Lung (tissue), 12 donors: ENCODE data around the gene LIN9. TPM values are rescaled to one million over a fixed set of nuclear protein-coding genes. Genes with fewer than 3 reads are reported as not detected.

Experiments
- ATAC-seq: fragments of 200-7000 bp; cut with Tn5 transposase; one replicate; pipeline ENCODE4 v1.9.1; 2020; ENCODE audit warnings: moderate number of reproducible peaks; ENCODE audit not compliant: insufficient read depth, low FRiP score
- DNase-seq, 3 donors: peaks; one replicate each; pipeline ENCODE4 v3.0.0-alpha.2; 2013 to 2017
- H3K27ac ChIP-seq, 2 donors: one replicate each; pipeline ENCODE4 v1.5.1; 2013; ENCODE audit warnings: mild to moderate bottlenecking in 2 of 2, moderate library complexity in 2 of 2, control low read depth in 1 of 2, inconsistent platforms in 1 of 2, low read depth in 1 of 2, low read length in 1 of 2
- H3K27me3 ChIP-seq, 3 donors: one replicate each; pipeline ENCODE4 v1.5.1; 2013; ENCODE audit warnings: low read length in 2 of 3; ENCODE audit not compliant: control insufficient read depth in 3 of 3, insufficient read depth in 3 of 3
- H3K36me3 ChIP-seq, 4 donors: one replicate each; pipeline ENCODE4 v1.5.1; 2013; ENCODE audit warnings: low read length in 4 of 4, mild to moderate bottlenecking in 1 of 4, moderate library complexity in 1 of 4; ENCODE audit not compliant: control insufficient read depth in 4 of 4, insufficient read depth in 4 of 4
- H3K4me1 ChIP-seq, 5 donors: one replicate each; pipeline ENCODE4 v1.5.1; 2013; ENCODE audit warnings: low read length in 5 of 5, mild to moderate bottlenecking in 2 of 5, moderate library complexity in 1 of 5; ENCODE audit not compliant: control insufficient read depth in 5 of 5, insufficient read depth in 5 of 5
- H3K4me3 ChIP-seq: one replicate; pipeline ENCODE4 v1.5.1; 2013; ENCODE audit warnings: mild to moderate bottlenecking, control low read depth, moderate library complexity
- H3K9ac ChIP-seq, 2 donors: one replicate each; pipeline ENCODE4 v1.5.1; 2013; ENCODE audit warnings: low read length in 2 of 2, control low read depth in 1 of 2; ENCODE audit not compliant: insufficient read depth in 1 of 2
- H3K9me3 ChIP-seq, 4 donors: one replicate each; pipeline ENCODE4 v1.5.1; 2013; ENCODE audit warnings: low read length in 3 of 4, mild to moderate bottlenecking in 1 of 4, moderate library complexity in 1 of 4; ENCODE audit not compliant: control insufficient read depth in 4 of 4, insufficient read depth in 3 of 4
- WGBS, 2 donors: extraction: QIAGEN DNeasy Blood & Tissue Kit; methylation state at CpG; one replicate each; pipeline ENCODE4 v1.1.7; 2013; 5-methylcytosine and 5-hydroxymethylcytosine counted together
- polyA plus RNA-seq, 2 donors: library from polyadenylated mRNA; stranded (reverse); fragments of 200-250 nt; gene quantifications; one replicate each; pipeline ENCODE4 v1.2.1, GENCODE V29; 2013
- total RNA-seq, 2 donors: library from RNA; depleted of rRNA in 1 of 2; stranded (reverse); fragments of >200 nt in 1 of 2; gene quantifications; one replicate each; pipeline ENCODE4 v1.2.1, GENCODE V29; 2014 to 2021
- TF ChIP-seq, protein P1 (sequence below): IDR thresholded peaks from 2 replicates; pipeline ENCODE4 v1.5.1; 2012; ENCODE audit warnings: mild to moderate bottlenecking; ENCODE audit errors: control extremely low read depth, extremely low read depth
- donor health status: control.
- donor health status: control.
- donor health status: Bipolar disorder and iron deficiency.
- donor health status: healthy.
- donor health status: DM: yes; HTN: yes; CAD: no.

The LIN9 gene
- total and polyA plus RNA-seq, 4 donors = 1.4 to 9.7 (median 2.4) TPM

DNA sequence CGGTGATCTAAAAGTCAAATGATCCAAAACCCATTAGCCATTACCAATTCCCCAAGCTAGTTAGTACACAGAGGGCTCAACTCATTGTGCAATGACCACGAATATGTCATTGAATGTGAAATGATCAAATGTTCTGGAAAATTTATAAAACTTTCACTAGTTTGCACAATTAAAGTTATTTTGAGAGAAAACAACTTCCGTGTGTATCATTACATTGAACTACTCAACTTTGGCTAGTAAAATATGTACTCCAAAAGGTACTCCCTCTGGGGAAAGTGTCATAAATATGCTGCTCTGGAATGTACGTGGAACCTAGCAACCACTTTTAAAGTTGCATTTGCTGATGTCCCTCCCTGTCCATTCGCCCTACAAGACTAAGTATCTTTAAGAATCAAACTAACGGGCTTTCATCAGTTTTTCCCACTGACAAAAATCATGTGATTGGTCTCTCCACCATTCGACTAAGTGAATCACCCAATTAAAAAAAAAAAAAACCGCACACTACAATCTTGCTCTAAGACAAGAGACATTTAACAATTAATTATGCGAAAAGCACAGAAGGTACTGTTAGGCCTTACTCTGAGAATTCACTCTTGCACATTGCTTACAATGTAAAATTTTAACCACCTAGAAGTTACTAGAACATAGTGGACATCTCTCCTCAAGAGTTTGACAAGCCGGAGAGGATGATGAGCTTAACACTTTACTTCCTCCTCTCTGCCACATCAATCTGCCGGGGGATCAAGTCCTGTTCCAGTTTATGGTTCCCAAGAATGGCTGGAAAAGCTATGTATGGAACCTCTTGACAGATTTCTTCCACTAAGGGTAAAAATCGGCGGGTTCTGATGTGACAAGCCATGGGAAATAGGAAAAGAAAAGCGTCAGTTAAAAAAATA is 123.6 kb downstream of the LIN9 start:
- WGBS, 2 donors = 30 to 41% methylated on average over 14 of the region's 14 CpGs
- no peaks in the 10 kb centered on the region for H3K9me3 ChIP-seq
- peaks cover 5 to 14% (median 9%) of the 10 kb centered on the region in 5 donors for H3K4me1 ChIP-seq
- peaks cover 0 to 4% (median 2%) of the 10 kb centered on the region in 4 donors for H3K36me3 ChIP-seq
- no peaks in the 10 kb centered on the region for H3K27me3 ChIP-seq
- ATAC-seq = no peak
- TF ChIP-seq, protein P1, sequence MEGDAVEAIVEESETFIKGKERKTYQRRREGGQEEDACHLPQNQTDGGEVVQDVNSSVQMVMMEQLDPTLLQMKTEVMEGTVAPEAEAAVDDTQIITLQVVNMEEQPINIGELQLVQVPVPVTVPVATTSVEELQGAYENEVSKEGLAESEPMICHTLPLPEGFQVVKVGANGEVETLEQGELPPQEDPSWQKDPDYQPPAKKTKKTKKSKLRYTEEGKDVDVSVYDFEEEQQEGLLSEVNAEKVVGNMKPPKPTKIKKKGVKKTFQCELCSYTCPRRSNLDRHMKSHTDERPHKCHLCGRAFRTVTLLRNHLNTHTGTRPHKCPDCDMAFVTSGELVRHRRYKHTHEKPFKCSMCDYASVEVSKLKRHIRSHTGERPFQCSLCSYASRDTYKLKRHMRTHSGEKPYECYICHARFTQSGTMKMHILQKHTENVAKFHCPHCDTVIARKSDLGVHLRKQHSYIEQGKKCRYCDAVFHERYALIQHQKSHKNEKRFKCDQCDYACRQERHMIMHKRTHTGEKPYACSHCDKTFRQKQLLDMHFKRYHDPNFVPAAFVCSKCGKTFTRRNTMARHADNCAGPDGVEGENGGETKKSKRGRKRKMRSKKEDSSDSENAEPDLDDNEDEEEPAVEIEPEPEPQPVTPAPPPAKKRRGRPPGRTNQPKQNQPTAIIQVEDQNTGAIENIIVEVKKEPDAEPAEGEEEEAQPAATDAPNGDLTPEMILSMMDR = no peak
- peak in 2 of 3 donors; percentile 6 to 16 for DNase-seq
- peak overlapping the region; percentile 92 for H3K4me3 ChIP-seq
- H3K9ac ChIP-seq = peak overlapping the region; percentile 72 to 88
- H3K27ac ChIP-seq = peak overlapping the region; percentile 31 to 92

DNA sequence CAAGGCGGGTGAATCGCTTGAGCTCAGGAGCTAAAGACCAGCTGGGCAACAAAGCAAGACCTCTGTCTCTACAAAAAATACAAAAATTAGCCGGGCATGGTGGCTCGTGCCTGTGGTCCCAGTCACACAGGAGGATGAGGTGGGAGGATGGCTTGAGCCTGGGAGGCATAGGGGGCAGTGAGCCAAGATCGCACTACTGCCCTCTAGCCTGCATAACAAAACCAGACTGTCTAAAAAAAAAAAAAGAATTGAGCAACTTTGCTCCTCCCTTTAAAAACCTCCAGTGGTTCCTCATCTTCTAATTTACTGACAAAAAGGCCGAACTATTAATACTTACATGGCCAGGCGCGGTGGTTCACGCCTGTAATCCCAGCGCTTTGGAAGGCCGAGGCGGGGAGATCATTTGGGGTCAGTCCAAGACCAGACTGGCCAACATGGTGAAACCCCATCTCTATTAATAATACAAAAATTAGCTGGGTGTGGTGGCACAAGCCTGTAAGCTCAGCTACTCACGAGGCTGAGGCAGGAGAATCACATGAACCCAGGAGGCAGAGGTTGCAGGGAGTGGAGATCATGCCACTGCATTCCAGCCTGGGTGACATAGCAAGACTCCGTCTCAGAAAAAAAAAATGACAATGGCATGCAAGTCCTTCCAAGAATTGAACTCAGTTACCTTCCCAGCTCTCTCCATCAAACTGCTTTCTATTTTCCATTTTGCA is 126.8 kb downstream of the LIN9 start:
- no peak overlapping the region for H3K4me3 ChIP-seq

More for the DNA sequence above, 126.8 kb downstream of the LIN9 start:
- TF ChIP-seq, protein P1 = no peak
- H3K36me3 ChIP-seq = peaks cover 0 to 4% (median 2%) of the 10 kb centered on the region in 4 donors
- H3K9ac ChIP-seq = no peak overlapping the region
- ATAC-seq = peak; percentile 31
- no peaks in the 10 kb centered on the region for H3K27me3 ChIP-seq
- H3K4me1 ChIP-seq = peaks cover 5 to 14% (median 9%) of the 10 kb centered on the region in 5 donors
- H3K9me3 ChIP-seq = no peaks in the 10 kb centered on the region
- peak; percentile 24 to 56 (median 33) for DNase-seq
- WGBS, 2 donors = 52 to 67% methylated on average over 14 of the region's 14 CpGs
- H3K27ac ChIP-seq = peak overlapping the region in 1 of 2 donors; percentile 73

Other genes with a start within 250 kb of the LIN9 start
- 100 to 1,000 TPM; 404 to 551 TPM for gene H3-3A, start 246.4 kb downstream of the LIN9 start, total RNA-seq
- gene H3-3A, start 246.4 kb downstream of the LIN9 start, polyA plus RNA-seq = 1,000 to 10,000 TPM in 1 of 2 donors, 100 to 1,000 TPM in 1; 758 to 1,014 TPM
- gene ACBD3, start 122.4 kb downstream of the LIN9 start, total RNA-seq = 10 to 100 TPM; 39.7 to 51.9 TPM
- gene ACBD3, start 122.4 kb downstream of the LIN9 start, polyA plus RNA-seq = 10 to 100 TPM; 13.5 to 21.2 TPM
- gene MIXL1, start 85.5 kb downstream of the LIN9 start, total RNA-seq = under 1 TPM in 1 of 2 donors, not detected in 1; 0.49 TPM
- under 1 TPM in 1 of 2 donors, not detected in 1; 0.03 TPM for gene MIXL1, start 85.5 kb downstream of the LIN9 start, polyA plus RNA-seq
- 10 to 100 TPM; 55.1 to 76.4 TPM for gene PARP1, start 98.9 kb upstream of the LIN9 start, total RNA-seq
- gene PARP1, start 98.9 kb upstream of the LIN9 start, polyA plus RNA-seq = 10 to 100 TPM; 17.2 to 47.0 TPM
- under 1 TPM; 0.51 to 0.58 TPM for gene STUM, start 239.6 kb upstream of the LIN9 start, total RNA-seq
- under 1 TPM; 0.09 to 0.45 TPM for gene STUM, start 239.6 kb upstream of the LIN9 start, polyA plus RNA-seq